Vagina (tissue), 2 donors: ENCODE measurements around the gene PROSER2.

ENCODE experiments used
- CTCF ChIP-seq, 3 experiments: fragments of 450-650 bp in 2 of 3; fragments of 200-600 bp in 1 of 3; sonication (generic) in 1 of 3; IDR thresholded peaks; one replicate each; pipeline ENCODE4 v1.5.1; 2017 to 2019; ENCODE audit warnings: antibody characterized with exemption in 3 of 3, mild to moderate bottlenecking in 2 of 3, moderate library complexity in 2 of 3
- POLR2AphosphoS5 ChIP-seq, 2 donors: sonication (generic); formaldehyde crosslinking; IDR thresholded peaks; one replicate each; pipeline ENCODE4 v1.9.0; 2017; ENCODE audit warnings: antibody characterized with exemption in 2 of 2, mild to moderate bottlenecking in 2 of 2, low read depth in 1 of 2; ENCODE audit not compliant: insufficient read depth in 1 of 2

DNA sequence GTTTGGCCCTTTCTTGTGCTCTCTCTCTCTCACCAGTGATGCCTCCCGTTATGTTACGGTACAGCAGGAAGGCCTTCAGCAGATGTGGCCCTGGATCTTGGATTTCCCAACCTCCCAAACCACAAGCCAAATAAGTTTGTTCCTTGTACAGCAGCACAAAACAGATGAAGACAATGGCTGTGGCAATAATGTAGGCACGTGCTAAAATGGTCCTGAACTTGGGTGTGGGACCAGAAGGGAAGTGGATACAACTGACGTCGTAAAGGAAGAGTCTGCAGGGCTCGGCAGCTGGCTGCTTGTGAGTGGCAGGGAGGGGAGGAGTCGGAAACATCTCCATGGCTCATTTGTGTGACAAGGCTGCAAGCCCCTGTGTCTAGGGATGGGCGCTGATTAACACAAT is 26.8 kb downstream of the PROSER2 start:
- TF ChIP-seq CTCF (IDR thresholded peaks at IDR 0.05) = no peak
- TF ChIP-seq POLR2AphosphoS5 (IDR thresholded peaks at IDR 0.05; ENCODE audit: insufficient read depth in 1 of 2, low read depth in 1 of 2) = no peak
